OCI-LY7 (cell line): Measurements from ENCODE around the gene OLFM1. TPM values are rescaled to one million over a fixed set of nuclear protein-coding genes. Genes with fewer than 3 reads are reported as not detected.

Source experiments
- BruUV-seq: library from RNA; stranded (reverse); fragments of 400-500 nt; replicated peaks from 2 replicates; lab custom pipeline; 2021; lab: Mats Ljungman, UMichigan
- CTCF ChIA-PET: fragments of 300-600 bp; sonication (Branson Sonifier 250); formaldehyde crosslinking; loops from one replicate; lab custom pipeline; 2022; ENCODE audit warnings: antibody characterized with exemption; ENCODE audit not compliant: unreplicated experiment; lab: Charles Lee
- POLR2A ChIA-PET: fragments of 300-600 bp; sonication (Branson Sonifier 250); formaldehyde crosslinking; loops from one replicate; lab custom pipeline; 2022; ENCODE audit warnings: antibody characterized with exemption; lab: Charles Lee
- DNase-seq: peaks from one replicate; pipeline ENCODE4 v3.0.0-alpha.2; 2015; ENCODE audit warnings: low spot score
- H2AFZ ChIP-seq: fragments of 200-600 bp; sonication (generic), shearing (Covaris generic); 2 replicates; pipeline ENCODE4 v1.6.1; 2014; ENCODE audit warnings: mild to moderate bottlenecking, antibody characterized with exemption, low read length, moderate library complexity
- H3K27ac ChIP-seq: fragments of 200-600 bp; sonication (generic); 2 replicates; pipeline ENCODE4 v1.5.1; 2014; ENCODE audit warnings: mixed run types, low read depth, mild to moderate bottlenecking, moderate library complexity, low read length, inconsistent platforms; ENCODE audit not compliant: poor library complexity, severe bottlenecking
- H3K36me3 ChIP-seq: fragments of 200-600 bp; sonication (generic); 2 replicates; pipeline ENCODE4 v1.6.1; 2014; ENCODE audit warnings: mild to moderate bottlenecking, antibody characterized with exemption, low read length, moderate library complexity, mixed read lengths; ENCODE audit not compliant: insufficient read depth
- H3K4me1 ChIP-seq: fragments of 200-600 bp; sonication (generic); 2 replicates; pipeline ENCODE4 v1.5.1; 2014; ENCODE audit warnings: mild to moderate bottlenecking, low read length; ENCODE audit not compliant: insufficient read depth, poor library complexity, severe bottlenecking
- H3K4me2 ChIP-seq: fragments of 200-600 bp; sonication (generic); 2 replicates; pipeline ENCODE4 v1.6.1; 2014; ENCODE audit warnings: mild to moderate bottlenecking, low read length
- H3K4me3 ChIP-seq: fragments of 200-600 bp; sonication (generic); 2 replicates; pipeline ENCODE4 v1.5.1; 2014; ENCODE audit warnings: mild to moderate bottlenecking, low read depth, low read length; ENCODE audit not compliant: poor library complexity, severe bottlenecking
- H3K79me2 ChIP-seq: fragments of 200-600 bp; sonication (generic); 2 replicates; pipeline ENCODE4 v1.6.1; 2016; ENCODE audit warnings: low read depth, mild to moderate bottlenecking, low read length, moderate library complexity, mixed read lengths; ENCODE audit not compliant: insufficient read depth
- H3K9me2 ChIP-seq: fragments of 200-600 bp; sonication (generic); 2 replicates; pipeline ENCODE4 v1.6.1; 2016; ENCODE audit warnings: mild to moderate bottlenecking, low read length, mixed read lengths; ENCODE audit not compliant: insufficient read depth
- H3K9me3 ChIP-seq: fragments of 200-600 bp; sonication (generic); 2 replicates; pipeline ENCODE4 v1.6.1; 2014; ENCODE audit warnings: mild to moderate bottlenecking, mixed run types, low read length, mixed read lengths
- H4K20me1 ChIP-seq: fragments of 200-600 bp; sonication (generic); 2 replicates; pipeline ENCODE4 v1.6.1; 2014; ENCODE audit warnings: mild to moderate bottlenecking, antibody characterized with exemption, low read length, moderate library complexity, mixed read lengths; ENCODE audit not compliant: insufficient read depth
- CTCF ChIP-seq: fragments of 200-600 bp; sonication (generic); conservative IDR thresholded peaks from 2 replicates; pipeline ENCODE4 v1.5.1; 2014; ENCODE audit warnings: mild to moderate bottlenecking, antibody characterized with exemption, low read length, moderate library complexity, mixed read lengths
- EZH2phosphoT487 ChIP-seq: fragments of 200-600 bp; sonication (generic); IDR thresholded peaks from 2 replicates; pipeline ENCODE4 v1.6.1; 2018; ENCODE audit warnings: low read depth, borderline replicate concordance, mild to moderate bottlenecking, mixed run types, antibody characterized with exemption, low read length, moderate library complexity, mixed read lengths
- intact Hi-C: fragments of 100-400 bp; cut with micrococcal nuclease; formaldehyde crosslinking; loops from one replicate; pipeline ENCODE4 v1.10.0; 2022; ENCODE audit not compliant: unreplicated experiment
- total RNA-seq, 2 experiments: library from RNA; depleted of rRNA in 1 of 2; stranded (reverse); fragments of >200 nt in 1 of 2; shearing (Covaris generic) in 1 of 2; gene quantifications; 2 replicates each; pipeline ENCODE4 v1.2.3, GENCODE V29; 2014 to 2022

Gene OLFM1
- total RNA-seq, 2 experiments from 2014 or later: not detected

GRCh38 chr9:135130207-135130976 is 42.9 kb downstream of the OLFM1 start:
- H3K9me3 ChIP-seq: no peaks in the 10 kb centered on the region
- no TSS peak for BruUV-seq
- no peaks in the 10 kb centered on the region for H3K9me2 ChIP-seq
- TF ChIP-seq EZH2phosphoT487 (no peak), CTCF (no peak)
- no peak overlapping the region for H3K4me3 ChIP-seq
- no peak overlapping the region for H3K4me2 ChIP-seq
- no peaks in the 10 kb centered on the region for H3K4me1 ChIP-seq
- no peak overlapping the region for H2AFZ ChIP-seq
- H3K27ac ChIP-seq: no peak overlapping the region
- ChIA-PET CTCF (no interaction called here), POLR2A (no interaction called here)
- intact Hi-C loops: no loop called here
- no peaks in the 10 kb centered on the region for H3K79me2 ChIP-seq
- no peak for DNase-seq
- no peaks in the 10 kb centered on the region for H4K20me1 ChIP-seq
- H3K36me3 ChIP-seq: no peaks in the 10 kb centered on the region

- Histone ChIP-seq H3K27ac (no peak overlapping the region), H3K79me2 (no peaks in the 10 kb centered on the region), H2AFZ (no peak overlapping the region), H3K4me2 (no peak overlapping the region), H4K20me1 (no peaks in the 10 kb centered on the region), H3K4me1 (no peaks in the 10 kb centered on the region), H3K4me3 (no peak overlapping the region), H3K9me2 (no peaks in the 10 kb centered on the region), H3K36me3 (no peaks in the 10 kb centered on the region), H3K9me3 (no peaks in the 10 kb centered on the region)
- ChIA-PET CTCF (no interaction called here), POLR2A (no interaction called here)
- TF ChIP-seq EZH2phosphoT487 (no peak), CTCF (no peak)
- intact Hi-C loops: no loop called here
- no TSS peak for BruUV-seq
- no peak for DNase-seq
Measured at GRCh38 chr9:135131488-135131887, 44.0 kb downstream of the OLFM1 start.

- no peak overlapping the region for H3K4me2 ChIP-seq
- H3K9me2 ChIP-seq: no peaks in the 10 kb centered on the region
- ChIA-PET CTCF (no interaction called here), POLR2A (no interaction called here)
- no peak overlapping the region for H3K4me3 ChIP-seq
- no peak for DNase-seq
- no peaks in the 10 kb centered on the region for H3K79me2 ChIP-seq
- H3K4me1 ChIP-seq: no peaks in the 10 kb centered on the region
- H3K36me3 ChIP-seq: no peaks in the 10 kb centered on the region
- no peak overlapping the region for H3K27ac ChIP-seq
- TF ChIP-seq EZH2phosphoT487 (no peak), CTCF (no peak)
- BruUV-seq: no TSS peak
- intact Hi-C loops: no loop called here
- H2AFZ ChIP-seq: no peak overlapping the region
- H4K20me1 ChIP-seq: no peaks in the 10 kb centered on the region
- no peaks in the 10 kb centered on the region for H3K9me3 ChIP-seq
Measured at GRCh38 chr9:135132008-135132407, 44.5 kb downstream of the OLFM1 start.
